ENCODE results near the gene ARHGEF12.

- TF ChIP-seq REST (IDR thresholded peaks at IDR 0.05; ENCODE audit: low read depth, low read length) (no peak), CTCF (IDR thresholded peaks at IDR 0.05 in 2 of 3, conservative IDR thresholded peaks at IDR 0.05 in 1 of 3; ENCODE audit: control insufficient read depth in 2 of 3, extremely low read depth in 1 of 3, insufficient read depth in 1 of 3, low read depth in 3 of 3, low read length in 3 of 3) (no peak), CEBPB (IDR thresholded peaks at IDR 0.05; ENCODE audit: borderline replicate concordance in 1 of 2, low read depth in 2 of 2, low read length in 2 of 2) (no peak), POLR2A (IDR thresholded peaks at IDR 0.05; ENCODE audit: low read depth, low read length) (no peak), POLR2AphosphoS5 (IDR thresholded peaks at IDR 0.05; ENCODE audit: low read length) (no peak), ZNF384 (IDR thresholded peaks at IDR 0.05; ENCODE audit: borderline replicate concordance, low read depth, low read length) (no peak), RELB (IDR thresholded peaks at IDR 0.05; ENCODE audit: low read depth) (no peak), MAX (IDR thresholded peaks at IDR 0.05; ENCODE audit: low read depth, low read length) (no peak), ELK1 (IDR thresholded peaks at IDR 0.05; ENCODE audit: low read depth, low read length) (no peak), SIN3A (IDR thresholded peaks at IDR 0.05; ENCODE audit: low read depth, low read length) (no peak)
These were observed 105.8 kb downstream of the ARHGEF12 start for GRCh38 chr11:120442031-120442430.
